Coronary artery (tissue), 2 donors: ENCODE data around the gene CCT4.
A peak's percentile ranks its signal among the peaks of the same experiment; 100 is the strongest.
"Not testable (repeated sequence)": the region's sequence is repeated elsewhere in the genome, so short reads cannot be mapped to it uniquely, and the experiment has no call there.

ENCODE experiments used
- DNase-seq: peaks from one replicate; pipeline ENCODE4 v3.0.0-alpha.2; 2017; ENCODE audit warnings: low spot score
- H3K27ac ChIP-seq, 2 donors: fragments of 200-600 bp; sonication (generic); one replicate each; pipeline ENCODE4 v1.5.1; 2016 to 2019
- H3K4me3 ChIP-seq: fragments of 200-600 bp; sonication (generic); 2 replicates; pipeline ENCODE4 v1.5.1; 2016; ENCODE audit warnings: mild to moderate bottlenecking, moderate library complexity
- TF ChIP-seq, protein P1 (sequence below): fragments of 200-600 bp; sonication (generic); IDR thresholded peaks from one replicate; pipeline ENCODE4 v1.5.1; 2019; ENCODE audit warnings: antibody characterized with exemption

Gene CCT4

DNA sequence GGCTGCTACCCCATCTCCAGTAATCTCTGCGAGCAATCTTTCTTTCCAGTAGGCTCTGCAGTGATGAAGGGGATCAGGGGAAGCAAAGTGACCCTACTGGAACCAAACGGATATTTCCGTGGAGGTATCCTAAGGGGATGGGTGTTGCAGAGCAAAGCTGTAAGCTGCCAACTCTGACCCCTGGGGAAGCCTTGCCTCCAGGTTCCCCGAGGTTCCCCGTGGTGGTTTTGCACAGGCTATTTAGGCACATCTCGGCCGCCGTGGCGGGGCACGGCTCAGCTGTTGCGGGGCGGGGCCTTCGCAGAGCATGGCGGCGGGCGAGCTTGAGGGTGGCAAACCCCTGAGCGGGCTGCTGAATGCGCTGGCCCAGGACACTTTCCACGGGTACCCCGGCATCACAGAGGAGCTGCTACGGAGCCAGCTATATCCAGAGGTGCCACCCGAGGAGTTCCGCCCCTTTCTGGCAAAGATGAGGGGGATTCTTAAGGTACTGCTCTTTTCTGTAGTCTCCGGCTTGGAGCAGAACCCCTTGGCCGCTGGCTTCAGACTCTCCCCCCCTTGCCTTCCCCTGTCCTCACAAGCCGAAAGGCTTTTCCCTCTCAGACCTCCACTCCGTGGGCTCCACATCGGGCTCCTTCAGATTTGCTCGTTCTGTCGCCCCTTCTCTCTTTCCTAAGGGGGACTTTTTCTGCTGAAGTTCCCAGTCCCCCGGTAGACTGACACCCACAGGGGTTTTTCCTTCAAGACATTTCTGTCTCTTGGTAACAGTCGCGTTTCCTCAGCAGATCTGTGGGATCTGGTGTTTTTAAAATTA, 17.1 kb upstream of the CCT4 start, which contains the start of gene COMMD1:
Gene COMMD1, plus strand, starts transcription at position 303 of the 814 bp plus-strand sequence. Its CDS starts 5 bp downstream, at position 308.
- TF ChIP-seq, protein P1, sequence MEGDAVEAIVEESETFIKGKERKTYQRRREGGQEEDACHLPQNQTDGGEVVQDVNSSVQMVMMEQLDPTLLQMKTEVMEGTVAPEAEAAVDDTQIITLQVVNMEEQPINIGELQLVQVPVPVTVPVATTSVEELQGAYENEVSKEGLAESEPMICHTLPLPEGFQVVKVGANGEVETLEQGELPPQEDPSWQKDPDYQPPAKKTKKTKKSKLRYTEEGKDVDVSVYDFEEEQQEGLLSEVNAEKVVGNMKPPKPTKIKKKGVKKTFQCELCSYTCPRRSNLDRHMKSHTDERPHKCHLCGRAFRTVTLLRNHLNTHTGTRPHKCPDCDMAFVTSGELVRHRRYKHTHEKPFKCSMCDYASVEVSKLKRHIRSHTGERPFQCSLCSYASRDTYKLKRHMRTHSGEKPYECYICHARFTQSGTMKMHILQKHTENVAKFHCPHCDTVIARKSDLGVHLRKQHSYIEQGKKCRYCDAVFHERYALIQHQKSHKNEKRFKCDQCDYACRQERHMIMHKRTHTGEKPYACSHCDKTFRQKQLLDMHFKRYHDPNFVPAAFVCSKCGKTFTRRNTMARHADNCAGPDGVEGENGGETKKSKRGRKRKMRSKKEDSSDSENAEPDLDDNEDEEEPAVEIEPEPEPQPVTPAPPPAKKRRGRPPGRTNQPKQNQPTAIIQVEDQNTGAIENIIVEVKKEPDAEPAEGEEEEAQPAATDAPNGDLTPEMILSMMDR = no peak
- Histone ChIP-seq H3K27ac (peak within 1 kb of the TSS; percentile 60 to 82), H3K4me3 (peak within 1 kb of the TSS; percentile 89)
- peak; percentile 87 for DNase-seq

DNA sequence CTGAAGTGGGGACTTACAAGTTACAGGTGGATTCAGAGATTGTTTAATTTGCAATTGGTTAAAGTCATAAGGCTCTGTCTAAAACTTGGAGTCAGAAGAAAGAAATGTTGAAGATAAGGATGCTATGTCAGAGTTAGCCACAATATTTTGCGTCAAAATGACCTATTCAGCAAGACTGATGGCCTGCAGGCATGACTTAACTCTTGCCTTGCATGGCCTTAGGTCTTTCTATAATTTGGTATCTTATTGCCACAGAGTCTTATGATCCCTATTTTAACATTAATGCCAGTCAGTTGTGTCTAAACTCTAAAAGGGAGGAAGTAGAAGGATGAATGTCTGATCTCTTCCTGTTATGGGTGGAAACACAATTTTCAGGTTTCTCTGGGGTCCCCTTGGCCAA, 11.8 kb upstream of the CCT4 start:
- no peak for DNase-seq
- Histone ChIP-seq H3K4me3 (no peak overlapping the region), H3K27ac (no peak overlapping the region)
- TF ChIP-seq, protein P1 = no peak

DNA sequence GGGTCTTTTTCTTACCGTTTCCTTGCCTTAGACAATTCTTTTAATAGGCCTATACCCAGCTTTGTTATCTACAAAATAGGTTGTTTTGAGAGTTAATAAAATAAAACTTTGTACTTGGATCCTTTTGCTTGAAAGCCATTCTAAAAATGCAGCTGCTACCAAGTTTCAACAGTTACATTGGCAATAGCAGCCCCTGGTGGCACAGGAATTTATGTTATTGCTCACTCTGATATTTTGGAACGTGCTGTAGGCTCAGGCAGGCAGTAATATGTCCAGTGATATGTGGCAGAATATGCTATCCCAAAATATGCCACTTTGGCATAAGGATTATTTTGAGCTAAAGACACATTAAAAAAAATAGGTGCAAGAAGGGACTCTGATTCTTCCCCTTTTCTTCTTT, 10.4 kb upstream of the CCT4 start:
- Histone ChIP-seq H3K4me3 (no peak overlapping the region), H3K27ac (no peak overlapping the region)
- DNase-seq = no peak
- TF ChIP-seq, protein P1 = no peak

DNA sequence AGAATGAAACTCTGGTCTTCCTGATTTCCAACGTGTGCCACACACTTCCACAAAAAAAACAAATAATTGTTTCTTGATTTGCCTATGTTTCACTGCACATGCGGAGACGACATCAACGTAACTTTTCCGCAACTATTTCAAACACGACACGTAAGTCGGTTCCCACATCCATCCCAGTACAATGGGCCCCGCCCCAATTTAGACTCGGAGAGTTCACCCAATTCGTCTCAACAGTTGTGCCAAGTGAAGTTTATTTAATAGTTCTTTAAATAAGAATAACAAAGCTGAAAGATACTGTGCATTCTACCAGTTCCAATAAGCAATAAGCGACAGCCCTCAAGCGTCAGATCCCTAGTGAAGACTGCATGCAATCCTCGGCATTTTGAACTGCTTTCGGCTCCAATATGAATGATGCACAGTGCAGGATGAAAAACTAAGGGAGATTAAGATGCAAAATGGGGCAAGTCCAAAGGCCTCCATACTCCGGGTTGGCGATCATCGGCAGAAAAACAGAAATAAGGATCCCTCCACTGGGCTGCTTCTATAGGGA, 664 bp downstream of the CCT4 start:
- Histone ChIP-seq H3K4me3 (peak overlapping the region; percentile 95), H3K27ac (peak overlapping the region; percentile 90 to 97)
- TF ChIP-seq, protein P1 = no peak
- no peak for DNase-seq

DNA sequence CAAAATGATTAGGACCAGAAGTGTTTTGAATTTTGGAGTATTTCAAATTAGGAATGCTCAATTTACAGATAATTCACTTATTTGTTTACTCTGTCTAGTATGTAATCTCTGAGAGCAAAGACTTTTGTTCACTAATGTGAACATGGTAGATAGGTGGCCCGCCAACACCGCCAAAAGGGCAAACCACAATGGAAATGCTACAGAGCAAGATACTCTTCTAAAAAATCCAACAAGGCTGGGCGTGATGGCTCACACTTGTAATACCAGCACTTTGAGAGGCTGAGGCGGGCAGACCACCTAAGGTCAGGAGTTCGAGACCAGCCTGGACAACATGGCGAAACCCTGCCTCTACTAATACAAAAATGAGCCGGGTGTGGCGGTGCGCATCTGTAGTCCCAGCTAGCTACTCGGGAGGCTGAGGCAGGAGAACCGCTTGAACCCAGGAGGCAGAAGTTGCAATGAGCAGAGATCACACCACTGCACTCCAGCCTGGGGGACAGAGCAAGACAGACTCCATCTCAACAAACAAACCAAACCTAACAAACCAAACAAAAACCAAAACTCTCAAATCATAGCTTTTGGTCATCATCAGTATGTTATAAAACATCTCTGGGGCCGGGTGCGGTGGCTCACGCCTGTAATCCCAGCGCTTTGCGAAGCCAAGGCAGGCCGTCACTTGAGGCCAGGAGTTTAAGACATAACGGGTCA, 2.4 kb downstream of the CCT4 start:
- no peak for DNase-seq
- Histone ChIP-seq H3K4me3 (no peak overlapping the region), H3K27ac (no peak overlapping the region)
- TF ChIP-seq, protein P1 = no peak

DNA sequence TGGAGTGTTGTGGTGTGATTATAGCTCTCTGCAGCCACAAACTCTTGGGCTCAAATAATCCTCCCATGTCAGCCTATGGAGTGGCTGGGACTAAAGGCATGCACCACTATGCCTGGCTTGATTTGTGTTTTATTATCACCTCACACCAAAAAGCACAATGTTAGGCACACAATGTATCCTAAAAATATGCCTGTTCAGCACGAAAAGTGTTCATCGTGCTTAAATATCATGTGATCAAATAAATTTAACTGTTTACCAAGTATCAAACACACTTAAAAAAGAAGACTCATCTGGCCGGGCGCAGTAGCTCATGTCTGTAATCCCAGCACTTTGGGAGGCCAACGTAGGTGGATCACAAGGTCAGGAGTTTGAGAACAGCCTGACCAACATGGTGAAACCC, 5.6 kb downstream of the CCT4 start:
- Histone ChIP-seq H3K27ac (no peak overlapping the region), H3K4me3 (no peak overlapping the region)
- no peak for DNase-seq
- TF ChIP-seq, protein P1 = no peak

DNA sequence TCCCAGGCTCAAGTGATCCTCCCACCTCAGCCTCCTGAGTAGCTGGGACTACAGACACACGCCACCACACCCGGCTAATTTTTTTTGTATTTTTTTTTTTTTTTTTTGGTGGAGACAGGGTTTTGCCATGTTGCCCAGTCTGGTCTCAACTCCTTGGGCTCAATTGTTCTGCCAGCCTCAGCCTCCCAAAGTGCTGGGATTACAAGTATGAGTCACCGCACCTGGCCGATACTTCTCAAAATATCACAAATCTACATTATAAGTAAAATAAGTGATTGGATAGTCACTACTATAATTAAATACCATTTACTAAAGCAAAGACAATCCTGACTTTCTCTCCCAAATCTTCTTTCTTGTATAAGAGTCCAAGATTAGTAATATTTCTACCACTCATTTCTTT, 9.1 kb downstream of the CCT4 start:
- not testable (repeated sequence) for DNase-seq, H3K4me3 ChIP-seq, H3K27ac ChIP-seq
